Dendritic cell treated with granulocyte-macrophage colony-stimulating factor and Interleukin-4, amounts not matched to agents 40 ng/mL and 50 ng/mL, for 4 days (primary cell): Measurements from ENCODE around the gene AGBL4.

Source experiments
- H3K27ac Mint-ChIP-seq: one replicate; pipeline ENCODE4 v1.8.0; 2022; ENCODE audit warnings: mild to moderate bottlenecking, mixed read lengths
- H3K27me3 Mint-ChIP-seq: one replicate; pipeline ENCODE4 v1.8.0; 2022; ENCODE audit warnings: mild to moderate bottlenecking, mixed read lengths
- H3K36me3 Mint-ChIP-seq: one replicate; pipeline ENCODE4 v1.8.0; 2022; ENCODE audit warnings: low read depth, mixed read lengths
- H3K4me1 Mint-ChIP-seq: one replicate; pipeline ENCODE4 v1.8.0; 2022; ENCODE audit warnings: low read depth, mixed read lengths
- H3K4me3 Mint-ChIP-seq: one replicate; pipeline ENCODE4 v1.8.0; 2022; ENCODE audit warnings: mild to moderate bottlenecking, moderate library complexity, mixed read lengths
- H3K9me3 Mint-ChIP-seq: one replicate; pipeline ENCODE4 v1.8.0; 2022; ENCODE audit warnings: mixed read lengths
- intact Hi-C: fragments of 100-400 bp; cut with micrococcal nuclease; formaldehyde crosslinking; loops from one replicate; pipeline ENCODE4 v1.15.0; 2022

The AGBL4 gene

GRCh38 chr1:48853006-48853405, 1170.7 kb downstream of the AGBL4 start:
- Mint-ChIP-seq H3K9me3 (no peaks in the 10 kb centered on the region), H3K27me3 (no peaks in the 10 kb centered on the region), H3K4me1 (peaks cover 12% of the 10 kb centered on the region), H3K27ac (no peak overlapping the region), H3K36me3 (no peaks in the 10 kb centered on the region), H3K4me3 (no peak overlapping the region)
- intact Hi-C loops, result no loop called here

GRCh38 chr1:48851638-48852037, 1172.1 kb downstream of the AGBL4 start:
- Mint-ChIP-seq H3K9me3 (no peaks in the 10 kb centered on the region), H3K27ac (no peak overlapping the region), H3K36me3 (no peaks in the 10 kb centered on the region), H3K27me3 (no peaks in the 10 kb centered on the region), H3K4me3 (no peak overlapping the region), H3K4me1 (peaks cover 12% of the 10 kb centered on the region)
- intact Hi-C loops, result no loop called here

- H3K27me3 Mint-ChIP-seq, result peaks cover 3% of the 10 kb centered on the region
These were observed 1175.7 kb downstream of the AGBL4 start for GRCh38 chr1:48848035-48848434.

GRCh38 chr1:48846441-48846840, 1177.3 kb downstream of the AGBL4 start:
- Mint-ChIP-seq H3K4me1 (peaks cover 6% of the 10 kb centered on the region), H3K27ac (no peak overlapping the region), H3K36me3 (no peaks in the 10 kb centered on the region), H3K9me3 (no peaks in the 10 kb centered on the region), H3K27me3 (peaks cover 6% of the 10 kb centered on the region), H3K4me3 (no peak overlapping the region)
- intact Hi-C loops, result no loop called here

More at GRCh38 chr1:48848035-48848434, 1175.7 kb downstream of the AGBL4 start:
- H3K36me3 Mint-ChIP-seq, result no peaks in the 10 kb centered on the region
- intact Hi-C loops, result no loop called here
- H3K4me1 Mint-ChIP-seq, result peaks cover 12% of the 10 kb centered on the region
- no peak overlapping the region for H3K27ac Mint-ChIP-seq
- H3K4me3 Mint-ChIP-seq, result no peak overlapping the region
- no peaks in the 10 kb centered on the region for H3K9me3 Mint-ChIP-seq

- Mint-ChIP-seq H3K27me3 (peaks cover 6% of the 10 kb centered on the region), H3K27ac (no peak overlapping the region), H3K9me3 (no peaks in the 10 kb centered on the region), H3K36me3 (no peaks in the 10 kb centered on the region), H3K4me1 (no peaks in the 10 kb centered on the region), H3K4me3 (no peak overlapping the region)
- intact Hi-C loops, result no loop called here
These were observed 1179.6 kb downstream of the AGBL4 start for GRCh38 chr1:48844187-48844586.

GRCh38 chr1:48841966-48842365, 1181.8 kb downstream of the AGBL4 start:
- intact Hi-C loops, result no loop called here
- Mint-ChIP-seq H3K27ac (no peak overlapping the region), H3K9me3 (no peaks in the 10 kb centered on the region), H3K36me3 (no peaks in the 10 kb centered on the region), H3K4me3 (no peak overlapping the region), H3K4me1 (no peaks in the 10 kb centered on the region), H3K27me3 (peaks cover 10% of the 10 kb centered on the region)

GRCh38 chr1:48841461-48841860, 1182.3 kb downstream of the AGBL4 start:
- H3K27ac Mint-ChIP-seq, result no peak overlapping the region
- no peaks in the 10 kb centered on the region for H3K9me3 Mint-ChIP-seq
- H3K36me3 Mint-ChIP-seq, result no peaks in the 10 kb centered on the region
- H3K4me1 Mint-ChIP-seq, result no peaks in the 10 kb centered on the region
- no peak overlapping the region for H3K4me3 Mint-ChIP-seq
- H3K27me3 Mint-ChIP-seq, result peaks cover 10% of the 10 kb centered on the region
- intact Hi-C loops, result no loop called here

GRCh38 chr1:48831120-48831978, 1192.4 kb downstream of the AGBL4 start:
- Mint-ChIP-seq H3K9me3 (no peaks in the 10 kb centered on the region), H3K4me3 (no peak overlapping the region), H3K36me3 (no peaks in the 10 kb centered on the region), H3K27ac (no peak overlapping the region), H3K27me3 (peaks cover 5% of the 10 kb centered on the region), H3K4me1 (peaks cover 12% of the 10 kb centered on the region)
- intact Hi-C loops, result no loop called here

GRCh38 chr1:48830715-48831114, 1193.0 kb downstream of the AGBL4 start:
- Mint-ChIP-seq H3K4me1 (peaks cover 12% of the 10 kb centered on the region), H3K27me3 (peaks cover 5% of the 10 kb centered on the region), H3K27ac (no peak overlapping the region), H3K36me3 (no peaks in the 10 kb centered on the region), H3K4me3 (no peak overlapping the region), H3K9me3 (no peaks in the 10 kb centered on the region)
- intact Hi-C loops, result no loop called here

- Mint-ChIP-seq H3K27ac (no peak overlapping the region), H3K27me3 (peaks cover 5% of the 10 kb centered on the region), H3K4me1 (peaks cover 12% of the 10 kb centered on the region), H3K9me3 (no peaks in the 10 kb centered on the region), H3K36me3 (no peaks in the 10 kb centered on the region), H3K4me3 (no peak overlapping the region)
- intact Hi-C loops, result no loop called here
These were observed 1194.3 kb downstream of the AGBL4 start for GRCh38 chr1:48829446-48829845.

- no peak overlapping the region for H3K4me3 Mint-ChIP-seq
- no peak overlapping the region for H3K27ac Mint-ChIP-seq
- no peaks in the 10 kb centered on the region for H3K9me3 Mint-ChIP-seq
- intact Hi-C loops, result no loop called here
- peaks cover 6% of the 10 kb centered on the region for H3K27me3 Mint-ChIP-seq
- H3K4me1 Mint-ChIP-seq, result no peaks in the 10 kb centered on the region
- no peaks in the 10 kb centered on the region for H3K36me3 Mint-ChIP-seq
These were observed 1200.6 kb downstream of the AGBL4 start for GRCh38 chr1:48823168-48823567.

- Mint-ChIP-seq H3K4me3 (no peak overlapping the region), H3K27ac (no peak overlapping the region), H3K4me1 (no peaks in the 10 kb centered on the region), H3K9me3 (no peaks in the 10 kb centered on the region), H3K27me3 (peaks cover 3% of the 10 kb centered on the region), H3K36me3 (no peaks in the 10 kb centered on the region)
- intact Hi-C loops, result no loop called here
These were observed 1203.3 kb downstream of the AGBL4 start for GRCh38 chr1:48820491-48820890.

- intact Hi-C loops, result loop anchor here (1.0 to 2.0 kb wide), 2 partner anchors 140 to 265 kb away; no protein-coding TSS in a partner anchor
These were observed 1206.1 kb downstream of the AGBL4 start for GRCh38 chr1:48817505-48818114.

GRCh38 chr1:48810740-48811139, 1213.0 kb downstream of the AGBL4 start:
- H3K4me3 Mint-ChIP-seq, result no peak overlapping the region
- H3K27me3 Mint-ChIP-seq, result no peaks in the 10 kb centered on the region
- no peaks in the 10 kb centered on the region for H3K36me3 Mint-ChIP-seq
- intact Hi-C loops, result no loop called here
- no peaks in the 10 kb centered on the region for H3K9me3 Mint-ChIP-seq
- H3K4me1 Mint-ChIP-seq, result no peaks in the 10 kb centered on the region
- H3K27ac Mint-ChIP-seq, result no peak overlapping the region

More at GRCh38 chr1:48817505-48818114, 1206.1 kb downstream of the AGBL4 start:
- Mint-ChIP-seq H3K27ac (no peak overlapping the region), H3K4me3 (no peak overlapping the region), H3K4me1 (no peaks in the 10 kb centered on the region), H3K27me3 (no peaks in the 10 kb centered on the region), H3K36me3 (no peaks in the 10 kb centered on the region), H3K9me3 (no peaks in the 10 kb centered on the region)
